HG03432 (cell line): ENCODE measurements around the gene CTNNBL1.
"Not testable (repeated sequence)": the region's sequence is repeated elsewhere in the genome, so short reads cannot be mapped to it uniquely, and the experiment has no call there.

Experiments used
- ATAC-seq: cut with Tn5 transposase; IDR thresholded peaks from one replicate; pipeline ENCODE4 v1.9.1; 2021; ENCODE audit warnings: mild to moderate bottlenecking, moderate library complexity; ENCODE audit not compliant: unreplicated experiment

The CTNNBL1 gene

DNA sequence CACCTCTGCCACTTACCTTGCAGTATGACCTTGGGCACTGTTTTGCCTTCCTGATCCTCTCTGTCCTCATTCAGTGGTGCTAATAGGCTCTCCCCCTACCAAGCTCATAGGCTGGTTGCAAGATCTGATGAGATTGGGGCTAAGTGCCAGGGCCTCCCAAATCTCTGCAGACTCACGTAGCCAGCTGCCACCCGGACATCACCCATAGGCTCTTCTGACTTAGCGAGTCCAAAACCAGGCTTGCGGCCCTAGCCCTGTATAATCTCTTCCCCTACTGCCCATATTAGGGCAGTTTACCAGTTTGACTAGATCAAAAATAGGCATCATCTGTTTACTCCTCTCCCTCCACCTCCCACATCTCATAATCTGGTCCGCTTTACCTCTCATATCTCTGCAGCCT lies 154.9 kb downstream of the CTNNBL1 start:
- no peak for ATAC-seq

DNA sequence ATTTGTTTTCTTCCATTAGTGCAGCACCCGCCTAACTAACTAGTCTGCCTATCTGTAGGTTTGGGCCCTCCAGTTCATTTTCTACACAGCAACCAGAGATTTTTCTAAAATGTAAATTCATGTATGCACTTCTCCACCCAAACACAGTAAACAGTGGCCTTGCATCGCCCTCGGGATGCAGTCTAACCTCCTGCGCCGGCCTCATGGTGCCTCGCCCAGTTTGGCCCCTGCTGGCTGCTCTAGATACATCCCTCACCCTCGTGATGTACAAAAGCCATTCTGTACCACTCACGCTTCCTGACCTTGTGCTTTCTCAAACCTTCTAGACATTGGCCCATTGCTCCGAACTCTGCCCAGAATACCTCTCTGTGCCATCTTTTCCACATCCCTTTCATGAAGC lies 155.3 kb downstream of the CTNNBL1 start:
- ATAC-seq = no peak

DNA sequence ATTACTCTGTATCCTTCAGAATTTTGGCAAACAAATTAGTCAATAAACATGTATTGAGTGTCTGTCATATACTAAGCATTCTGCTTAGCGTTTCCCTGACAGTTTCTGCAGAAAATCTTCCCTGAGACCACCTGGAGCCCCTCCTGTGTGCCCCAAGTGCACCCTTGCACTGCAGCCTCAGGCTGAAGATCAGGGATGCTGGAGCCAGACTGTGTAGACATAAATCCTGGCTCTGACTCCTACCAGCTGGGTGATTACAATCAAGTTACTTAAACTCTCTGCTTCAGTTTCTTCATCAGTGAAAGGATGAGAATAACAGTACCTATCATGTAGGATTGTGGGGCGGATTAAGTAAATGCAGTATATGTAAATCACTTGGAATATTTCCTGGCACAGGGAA lies 155.7 kb downstream of the CTNNBL1 start:
- no peak for ATAC-seq

DNA sequence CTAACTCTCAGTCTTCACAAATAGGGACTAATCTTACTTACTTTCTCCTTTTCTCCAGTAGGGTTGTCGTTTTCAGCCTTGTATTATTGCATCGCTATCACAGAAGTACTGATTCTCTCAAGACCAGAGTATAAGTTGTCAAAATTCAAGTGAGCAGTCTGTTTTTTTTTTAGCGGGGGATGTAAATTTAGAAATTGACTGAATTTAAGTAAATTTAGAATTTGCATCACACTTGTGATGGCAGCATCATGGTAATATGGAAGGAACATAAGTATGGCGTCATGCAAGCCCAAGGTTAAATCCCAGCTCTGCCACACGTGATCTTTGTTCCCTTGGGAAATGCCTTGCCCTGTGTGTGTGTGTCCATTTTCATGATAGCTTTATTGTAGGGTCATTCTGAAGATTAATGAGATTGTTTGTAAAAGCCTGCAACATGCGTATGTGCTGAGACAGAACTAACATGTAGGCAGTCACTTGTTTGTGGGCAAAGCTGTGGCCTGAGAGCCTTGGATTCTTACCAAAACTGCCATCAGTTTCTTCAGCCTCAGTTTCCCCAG lies 156.3 kb downstream of the CTNNBL1 start:
- ATAC-seq = no peak

DNA sequence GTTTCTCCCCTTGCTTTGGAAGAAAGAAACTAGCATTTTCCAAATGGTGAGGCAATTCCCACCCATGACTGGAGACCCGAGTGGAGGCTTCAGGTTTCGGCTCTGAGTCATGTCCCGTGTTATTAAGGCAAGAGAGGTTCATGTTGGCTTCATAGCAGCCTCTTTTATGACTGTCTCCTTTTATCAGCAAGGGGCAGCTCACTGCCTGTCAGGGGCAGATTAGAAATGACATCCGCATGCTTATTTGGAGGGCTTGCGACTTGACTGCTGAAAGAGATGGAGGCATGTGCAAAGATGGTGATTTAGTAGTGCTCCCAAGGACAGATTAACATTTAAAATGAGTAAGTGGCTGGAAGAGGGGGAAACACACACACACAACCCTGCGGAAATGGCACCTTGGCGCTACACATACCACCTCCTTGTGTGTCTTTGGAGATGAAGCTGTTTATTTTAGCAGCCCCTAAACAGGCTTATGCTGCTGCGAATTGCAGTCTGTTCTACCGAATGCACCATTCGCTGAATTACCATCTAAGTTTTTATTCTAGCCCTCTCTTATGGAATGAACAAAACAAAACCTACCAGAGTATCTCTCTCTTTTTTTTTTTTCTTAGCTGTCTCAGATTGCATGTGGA lies 157.0 kb downstream of the CTNNBL1 start:
- ATAC-seq = no peak

DNA sequence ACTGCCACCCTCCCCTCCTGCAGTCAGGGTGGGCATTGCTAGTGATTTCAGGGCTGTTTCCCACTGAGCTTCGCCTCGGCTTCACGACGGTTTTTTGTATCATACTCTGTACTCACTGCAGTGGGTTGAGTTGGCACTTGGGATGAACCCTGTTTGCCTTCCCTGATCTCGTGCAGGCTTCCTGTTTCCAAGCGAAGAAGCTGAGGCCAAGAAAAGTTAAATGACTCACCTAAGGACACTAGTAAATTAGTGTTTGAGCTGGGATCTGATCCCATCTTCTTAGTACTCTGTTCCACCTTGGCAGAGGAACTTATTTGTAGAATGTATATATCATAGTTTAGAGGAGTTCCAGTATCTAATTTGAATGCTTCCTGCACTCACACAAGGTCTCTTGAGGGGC lies 158.8 kb downstream of the CTNNBL1 start:
- ATAC-seq = no peak

DNA sequence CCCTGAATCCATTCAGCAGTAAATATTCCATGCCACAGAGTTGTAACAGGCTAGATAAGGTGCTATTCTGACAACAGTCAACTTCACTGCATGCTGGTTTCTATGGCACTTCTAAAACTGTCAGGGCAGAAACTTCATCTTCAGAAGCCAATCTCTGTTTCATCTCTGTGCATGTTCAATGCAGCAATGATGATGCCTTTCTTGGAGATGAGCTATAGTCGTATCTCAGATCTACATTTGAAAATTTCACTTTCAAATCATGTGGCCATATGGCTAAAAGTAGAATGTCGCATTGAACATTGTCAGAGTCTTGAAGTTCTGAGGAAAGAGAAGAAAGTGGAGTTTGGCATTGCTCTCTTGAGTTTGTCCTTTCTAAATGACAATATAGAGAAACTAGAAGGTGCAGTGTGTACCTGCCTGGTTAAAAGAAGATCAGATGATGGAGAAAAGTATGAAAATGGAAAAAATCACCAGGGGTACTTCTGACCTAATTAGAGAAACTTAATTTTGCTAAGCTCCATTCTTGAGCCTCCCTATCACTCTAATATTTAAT lies 160.1 kb downstream of the CTNNBL1 start:
- ATAC-seq = peak; percentile 69

DNA sequence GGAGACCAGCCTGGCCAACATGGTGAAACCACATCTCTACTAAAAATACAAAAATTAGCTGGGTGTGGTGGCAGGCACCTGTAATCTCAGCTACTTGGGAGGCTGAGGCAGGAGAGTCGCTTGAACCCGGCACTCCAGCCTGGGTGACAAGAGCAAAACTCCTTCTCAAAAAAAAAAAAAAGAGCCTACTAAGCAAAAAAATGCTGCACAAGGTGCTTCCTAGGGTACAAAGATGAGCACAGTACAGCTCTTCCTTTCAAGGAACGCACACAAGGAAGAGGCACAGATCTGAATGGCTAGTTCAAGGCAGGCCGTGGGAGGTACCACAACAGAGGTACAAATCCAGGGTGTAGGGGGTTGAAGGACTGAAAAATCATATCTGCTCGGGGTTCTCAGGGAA lies 162.2 kb downstream of the CTNNBL1 start:
- not testable (repeated sequence) for ATAC-seq

DNA sequence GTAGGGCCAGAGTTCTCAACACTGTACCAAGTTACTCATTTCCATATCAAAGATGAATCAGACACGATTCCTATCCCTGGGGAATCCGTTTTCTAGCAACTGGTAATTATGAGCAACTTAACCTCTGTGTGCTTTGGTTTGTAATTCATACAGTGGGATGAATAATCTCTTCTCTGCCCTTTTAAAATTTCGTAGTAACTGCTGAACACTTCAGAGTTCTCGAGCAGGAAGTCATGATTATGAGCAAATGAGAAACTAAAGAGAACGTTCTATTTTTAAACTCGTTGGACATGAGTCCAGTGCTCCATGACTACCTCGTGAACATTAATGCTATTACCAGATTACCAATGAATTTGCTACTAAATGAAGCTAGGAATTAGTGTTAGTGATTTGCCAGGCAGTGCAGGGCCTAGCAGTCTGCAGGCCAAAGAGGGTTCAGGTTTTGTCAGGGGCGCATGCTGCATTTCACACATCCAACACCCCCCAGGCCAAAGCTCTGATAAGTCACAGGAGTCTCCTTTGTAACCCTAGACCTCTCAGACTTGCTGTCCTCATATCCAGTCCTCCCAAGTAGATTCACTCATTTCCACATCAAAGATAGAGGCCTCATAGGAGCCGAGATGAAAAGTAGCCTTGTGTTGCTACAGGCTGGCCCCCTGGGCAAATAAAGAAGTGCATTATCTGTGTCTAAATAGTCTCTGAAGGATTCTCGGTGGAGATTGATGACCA lies 163.3 kb downstream of the CTNNBL1 start:
- no peak for ATAC-seq

DNA sequence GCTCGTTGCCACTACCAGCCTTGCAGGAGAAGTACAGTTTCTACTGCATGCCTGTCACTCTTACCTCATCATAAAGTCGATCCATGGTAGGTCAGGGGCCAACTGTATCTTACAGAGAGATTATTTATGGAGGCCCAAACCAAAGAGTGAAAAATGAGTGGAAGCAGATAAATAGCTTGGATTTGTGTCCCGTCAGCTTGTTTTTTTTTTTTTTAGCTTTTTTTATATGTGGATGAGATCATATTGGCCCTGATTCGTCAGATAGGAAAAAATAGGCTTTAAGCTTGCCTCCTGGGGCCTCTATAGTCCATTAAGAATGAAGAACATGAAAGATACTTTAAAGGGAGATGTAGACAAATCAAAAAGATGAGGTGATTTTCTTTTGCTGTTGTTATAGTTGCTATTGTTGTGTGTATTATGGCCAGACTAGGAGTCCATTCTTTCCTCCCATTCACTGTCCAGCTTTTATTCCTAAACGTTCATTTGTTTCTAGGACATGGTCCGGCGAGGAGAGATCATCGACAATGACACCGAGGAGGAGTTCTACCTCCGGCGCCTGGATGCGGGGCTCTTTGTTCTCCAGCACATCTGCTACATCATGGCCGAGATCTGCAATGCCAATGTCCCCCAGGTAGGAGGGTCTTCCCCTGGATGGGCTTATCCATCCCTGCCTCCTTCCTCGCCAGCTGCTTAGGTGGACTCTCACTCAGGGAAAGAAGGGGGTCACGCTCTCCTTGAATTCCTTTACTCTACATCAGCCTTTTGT lies 165.8 kb downstream of the CTNNBL1 start:
- ATAC-seq = no peak

DNA sequence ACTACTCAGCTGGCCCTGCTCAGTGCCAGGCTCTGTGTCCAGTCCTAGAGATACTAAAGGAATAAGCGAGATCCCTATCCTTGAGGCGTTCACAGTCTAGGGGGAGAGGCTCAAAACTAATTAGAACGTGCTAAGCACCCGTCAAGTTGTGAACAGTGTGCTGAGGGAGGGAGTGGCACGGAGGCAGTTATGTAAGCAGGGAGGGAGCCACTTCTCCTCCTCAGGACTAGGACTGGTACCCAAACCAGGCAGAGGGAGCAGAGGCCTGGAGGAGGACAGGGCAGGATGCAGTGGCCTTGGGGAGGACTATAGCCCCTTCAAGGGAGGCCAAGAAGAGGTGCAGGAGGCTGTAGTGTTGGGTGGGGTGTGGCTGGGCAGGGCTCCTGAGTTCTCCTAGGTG lies 169.5 kb downstream of the CTNNBL1 start:
- ATAC-seq = no peak

DNA sequence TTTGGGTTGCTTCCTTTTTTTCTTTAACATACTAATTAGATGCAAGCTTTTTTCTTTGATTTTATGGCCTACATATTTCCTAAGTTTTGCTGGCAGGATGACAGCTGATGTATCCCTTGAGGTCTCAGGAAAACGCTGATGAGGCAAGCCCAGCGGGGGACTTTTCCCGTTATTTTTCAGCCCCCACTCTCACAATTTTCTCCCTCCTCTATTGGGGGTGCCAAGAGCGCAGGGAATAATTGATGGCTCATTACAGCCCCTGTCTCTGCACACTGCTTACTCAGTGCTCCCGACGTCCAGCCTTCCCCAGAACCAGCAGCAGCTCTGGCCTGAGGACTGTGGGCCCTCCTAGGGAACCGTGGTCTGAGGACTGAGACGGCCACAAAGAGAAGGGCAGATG lies 170.5 kb downstream of the CTNNBL1 start:
- no peak for ATAC-seq

DNA sequence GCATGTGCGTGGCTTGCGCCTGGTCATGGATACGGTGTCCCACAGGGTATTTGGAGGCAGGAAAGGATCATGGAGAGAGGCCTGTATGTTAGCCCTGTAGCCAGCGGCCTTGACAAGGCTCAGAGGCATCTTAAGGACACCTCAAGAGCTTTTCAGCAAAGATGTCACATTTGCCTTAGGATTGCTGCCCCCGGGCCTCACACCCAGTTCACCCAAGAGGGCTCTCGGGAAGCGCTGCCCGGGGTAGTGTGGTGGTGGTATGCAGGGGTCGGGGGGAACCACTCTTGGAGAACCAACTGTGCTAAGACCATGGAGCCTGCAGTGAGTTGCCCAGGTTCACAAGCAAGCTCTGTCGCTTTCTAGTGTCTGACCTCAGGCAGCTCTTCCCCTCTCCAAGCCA lies 172.2 kb downstream of the CTNNBL1 start:
- no peak for ATAC-seq

DNA sequence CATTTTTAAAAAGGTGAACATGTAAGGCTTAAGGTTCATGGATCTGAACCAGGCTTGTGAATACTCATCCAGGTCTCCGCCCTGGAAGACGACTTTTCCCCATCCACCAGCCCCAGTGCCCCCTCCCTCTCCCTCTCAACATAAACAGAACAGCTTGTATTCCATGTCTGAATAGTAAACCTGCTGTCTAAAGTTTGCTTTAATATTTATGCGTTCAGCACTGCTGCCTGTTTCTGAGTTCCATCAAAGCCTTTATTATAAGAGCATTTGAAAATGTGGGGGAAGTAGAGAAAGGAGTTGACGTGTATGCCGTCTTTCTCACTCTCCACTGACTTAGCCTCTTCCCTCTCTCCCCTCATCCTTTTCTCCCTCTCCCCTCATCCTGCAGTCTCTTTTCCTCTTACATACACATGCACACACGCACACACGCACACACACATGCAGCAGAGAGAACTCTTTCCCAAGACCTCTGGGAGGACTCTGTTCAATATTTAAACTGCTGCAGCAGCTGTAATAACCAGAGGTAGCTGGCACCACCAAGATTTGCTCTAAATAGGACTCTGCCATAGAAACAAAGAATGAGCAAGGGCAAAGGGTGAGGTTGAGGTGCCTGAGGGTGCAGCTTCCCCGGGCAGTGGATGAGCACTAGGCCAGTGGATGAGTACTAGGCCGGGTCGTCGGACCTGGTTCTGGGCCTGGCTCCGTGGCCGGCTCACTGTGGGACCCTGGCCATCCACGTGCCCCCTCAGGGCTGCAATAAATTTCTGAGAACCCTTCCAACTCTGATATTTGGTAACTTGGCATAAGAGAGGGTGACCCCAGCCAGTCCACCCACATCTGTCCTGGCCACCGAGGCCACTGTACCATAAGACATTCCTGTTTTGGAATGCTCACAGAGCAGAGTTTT lies 173.7 kb downstream of the CTNNBL1 start:
- no peak for ATAC-seq

DNA sequence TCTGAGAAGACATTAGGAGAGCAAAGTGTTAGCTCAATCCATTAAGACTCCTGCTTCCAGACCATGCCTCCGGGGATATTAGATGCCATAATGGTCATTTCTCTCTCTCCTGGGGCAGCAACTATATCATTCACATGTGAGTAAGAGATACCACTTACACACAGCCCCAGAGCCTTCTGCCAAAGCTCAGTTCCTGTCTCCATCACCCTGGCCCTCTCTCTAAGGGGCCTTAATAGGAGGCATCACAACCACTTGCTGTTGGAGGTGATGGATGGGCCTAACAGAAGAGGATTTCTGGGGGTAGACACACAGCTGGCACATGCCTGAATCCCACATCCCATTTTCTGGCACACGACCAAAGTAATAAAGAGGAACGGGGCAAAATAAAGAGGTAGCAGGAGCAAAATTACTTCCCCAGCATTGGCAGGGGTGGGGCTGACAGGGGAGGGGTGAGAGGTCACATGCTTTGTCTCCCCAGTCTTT lies 175.1 kb downstream of the CTNNBL1 start:
- ATAC-seq = no peak

DNA sequence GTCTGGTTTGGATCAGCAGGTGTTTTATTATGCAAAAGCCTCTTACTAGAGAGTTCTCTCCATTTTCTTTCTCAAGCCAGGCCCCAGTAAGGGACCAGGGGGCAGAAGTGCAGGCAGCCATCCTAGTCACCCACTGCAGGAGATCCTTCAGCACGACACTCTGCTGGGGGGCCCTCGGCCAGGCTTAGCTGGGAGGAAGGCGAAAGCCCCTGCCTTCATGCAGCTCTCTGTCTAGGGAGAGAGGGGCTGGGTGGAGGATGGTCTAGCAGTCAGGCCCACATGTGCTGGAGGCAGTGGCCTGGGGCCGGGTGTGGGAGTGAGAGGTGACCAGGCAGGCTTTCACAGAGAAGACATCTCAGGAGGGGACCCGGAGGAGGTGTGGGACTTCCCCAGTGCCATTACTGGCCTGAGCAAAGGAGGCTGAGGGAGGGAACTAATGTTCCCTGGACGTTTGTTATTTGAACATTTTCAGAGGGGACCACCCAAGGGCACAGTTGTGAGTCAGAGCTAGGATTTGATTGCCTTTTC lies 175.6 kb downstream of the CTNNBL1 start:
- ATAC-seq = no peak

DNA sequence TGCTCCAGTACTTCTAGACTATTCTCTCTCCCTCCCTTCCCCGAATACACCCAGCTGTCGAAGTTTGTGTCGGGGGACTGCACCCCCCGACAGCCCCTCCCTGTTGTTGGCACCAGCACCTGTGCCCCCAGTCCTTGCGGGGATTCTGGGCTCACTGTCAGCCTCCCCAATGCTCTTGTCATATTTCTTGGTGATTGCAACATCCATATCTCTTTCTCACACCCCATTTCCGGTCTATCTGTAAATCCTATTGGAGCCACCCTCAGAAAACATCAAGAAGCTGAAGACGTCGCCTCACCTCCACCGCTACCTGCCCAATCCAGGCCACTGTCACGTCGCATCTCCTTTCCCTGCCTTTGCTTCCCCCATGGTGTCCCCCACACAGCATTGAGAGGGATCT lies 176.5 kb downstream of the CTNNBL1 start:
- ATAC-seq = no peak

DNA sequence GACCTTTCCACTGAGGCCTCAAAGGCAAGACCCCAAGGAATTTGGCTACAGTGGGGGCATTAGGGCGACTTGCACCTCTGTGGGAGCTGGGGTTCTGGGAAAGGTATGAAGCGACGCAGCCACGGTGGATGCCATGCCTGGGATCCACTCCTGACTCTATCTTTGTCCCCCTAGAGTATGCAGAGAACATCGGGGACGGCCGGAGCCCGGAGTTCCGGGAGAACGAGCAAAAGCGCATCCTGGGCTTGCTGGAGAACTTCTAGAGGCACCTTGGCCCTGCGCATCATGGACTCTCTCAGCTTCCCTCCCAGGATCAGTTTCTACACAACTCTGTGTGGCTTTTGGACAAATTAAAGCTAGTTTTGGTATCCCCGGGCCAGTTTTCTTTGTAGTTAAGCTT lies 177.9 kb downstream of the CTNNBL1 start:
- no peak for ATAC-seq

DNA sequence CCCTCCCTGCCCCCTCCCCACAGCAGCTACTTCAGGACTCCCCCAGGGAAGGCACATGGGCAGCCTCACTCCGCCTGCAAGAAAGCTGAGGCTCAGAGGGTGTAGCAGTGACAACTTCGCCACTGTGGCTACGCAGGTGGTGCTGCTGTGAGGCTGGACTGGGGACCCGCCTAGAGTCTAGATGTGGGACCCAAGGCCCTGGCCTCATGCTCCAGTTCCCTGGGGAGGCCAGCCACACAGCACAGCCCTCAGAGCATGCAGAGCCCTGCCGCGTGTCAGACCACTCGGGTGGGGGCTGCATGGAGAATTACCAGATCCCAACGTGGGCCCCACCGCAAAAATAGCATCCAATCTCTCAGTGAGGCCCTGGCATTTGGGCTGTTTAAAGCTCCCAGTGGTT lies 178.3 kb downstream of the CTNNBL1 start:
- ATAC-seq = no peak

DNA sequence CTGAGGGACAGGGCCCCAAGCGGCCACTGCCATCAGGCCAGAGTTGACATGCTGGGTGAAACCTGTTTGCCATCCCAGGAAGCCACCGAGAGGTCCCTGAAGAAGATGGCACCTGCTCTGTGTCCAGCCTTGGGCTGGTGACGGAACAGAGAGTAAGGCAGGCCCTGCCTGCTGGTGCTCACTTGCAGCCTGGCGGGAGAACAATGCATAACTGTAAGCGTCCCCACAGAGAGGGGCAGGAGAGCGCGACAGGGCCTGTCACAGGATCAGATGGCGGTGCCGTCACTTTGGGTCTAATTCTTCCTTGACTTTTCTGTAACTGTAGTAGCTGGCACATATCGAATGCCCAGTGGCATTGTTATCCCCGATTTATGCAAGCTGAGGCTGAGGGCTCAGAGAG lies 180.1 kb downstream of the CTNNBL1 start:
- no peak for ATAC-seq
